Calu3 (cell line): Measurements from ENCODE around the gene ARHGAP6. TPM values are rescaled to one million over a fixed set of nuclear protein-coding genes. Genes with fewer than 3 reads are reported as not detected.
"Not testable (repeated sequence)": the region's sequence is repeated elsewhere in the genome, so short reads cannot be mapped to it uniquely, and the experiment has no call there.

Experiments used
- BruUV-seq: library from RNA; stranded (reverse); fragments of 400-500 nt; replicated peaks from 2 replicates; lab custom pipeline; 2021; lab: Mats Ljungman, UMichigan
- CTCF ChIA-PET: fragments of 300-600 bp; sonication (Branson Sonifier 250); formaldehyde crosslinking; loops from one replicate; lab custom pipeline; 2022; ENCODE audit warnings: antibody characterized with exemption; lab: Charles Lee
- DNase-seq: peaks from one replicate; pipeline ENCODE4 v3.0.0; 2022
- H3K27ac Mint-ChIP-seq: one replicate; pipeline ENCODE4 v1.8.0; 2022; ENCODE audit warnings: mixed read lengths; ENCODE audit not compliant: unreplicated experiment
- H3K27me3 Mint-ChIP-seq: one replicate; pipeline ENCODE4 v1.8.0; 2022; ENCODE audit warnings: mixed read lengths; ENCODE audit not compliant: unreplicated experiment
- H3K36me3 Mint-ChIP-seq: one replicate; pipeline ENCODE4 v1.8.0; 2022; ENCODE audit warnings: mild to moderate bottlenecking, moderate library complexity, mixed read lengths; ENCODE audit not compliant: insufficient read depth, unreplicated experiment
- H3K4me1 Mint-ChIP-seq: one replicate; pipeline ENCODE4 v1.8.0; 2022; ENCODE audit warnings: mild to moderate bottlenecking, low read depth, mixed read lengths; ENCODE audit not compliant: unreplicated experiment
- H3K4me3 Mint-ChIP-seq: one replicate; pipeline ENCODE4 v1.8.0; 2022; ENCODE audit warnings: mild to moderate bottlenecking, low read depth, moderate library complexity, mixed read lengths; ENCODE audit not compliant: unreplicated experiment
- H3K9me3 Mint-ChIP-seq: one replicate; pipeline ENCODE4 v1.8.0; 2022; ENCODE audit warnings: low read depth, mixed read lengths; ENCODE audit not compliant: unreplicated experiment
- intact Hi-C: fragments of 100-400 bp; cut with micrococcal nuclease; formaldehyde crosslinking; loops from one replicate; pipeline ENCODE4 v1.10.0; 2022; ENCODE audit not compliant: unreplicated experiment
- total RNA-seq: library from RNA; stranded (reverse); gene quantifications from 2 replicates; pipeline ENCODE4 v1.2.3, GENCODE V29; 2022
- TF ChIP-seq, protein P1 (sequence below): fragments of 200-600 bp; IDR thresholded peaks from one replicate; pipeline ENCODE4 v1.8.0; 2022; ENCODE audit warnings: antibody characterized with exemption; ENCODE audit not compliant: unreplicated experiment

The ARHGAP6 gene
- total RNA-seq, 1 experiment from 2014 or later: not detected

DNA sequence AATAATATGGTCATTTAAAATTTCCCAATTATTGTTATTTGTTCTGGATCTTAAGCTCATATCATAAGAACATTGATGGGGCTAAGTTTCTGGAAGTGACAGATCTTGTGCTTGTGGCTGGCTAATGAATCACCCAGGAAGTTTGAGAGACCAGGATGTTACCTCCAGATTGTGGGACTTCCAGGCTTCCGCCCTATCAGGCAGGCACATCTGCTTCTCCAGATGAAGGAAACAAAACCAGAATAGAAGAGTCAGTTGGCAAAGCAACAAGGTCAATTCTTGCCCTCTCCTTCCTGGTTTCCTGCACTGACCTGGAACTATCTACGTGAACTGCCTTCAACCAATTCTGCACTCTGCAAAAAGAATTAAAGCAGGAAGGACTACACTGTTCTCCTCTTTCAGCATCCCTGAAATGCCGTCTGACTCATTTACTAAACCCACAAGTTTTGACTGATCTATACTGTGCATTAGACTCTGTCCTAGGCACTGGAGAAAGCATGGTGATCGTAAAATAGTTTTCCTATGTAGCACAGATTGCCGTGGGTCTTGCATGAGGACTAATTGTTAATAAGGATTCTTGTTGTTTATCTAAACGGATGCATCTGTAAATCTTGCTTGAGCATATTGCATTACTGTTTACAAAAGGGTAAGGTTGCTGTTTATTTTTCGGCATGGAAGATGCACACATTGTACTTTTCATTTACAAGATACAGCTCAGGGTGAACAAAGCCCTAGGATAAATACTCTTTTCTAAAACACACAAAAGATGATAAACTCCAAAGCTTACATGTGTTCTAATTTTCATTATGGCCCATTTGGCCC is 297.9 kb downstream of the ARHGAP6 start:
- BruUV-seq: no TSS peak
- intact Hi-C loops: no loop called here
- H3K9me3 Mint-ChIP-seq: no peaks in the 10 kb centered on the region

DNA sequence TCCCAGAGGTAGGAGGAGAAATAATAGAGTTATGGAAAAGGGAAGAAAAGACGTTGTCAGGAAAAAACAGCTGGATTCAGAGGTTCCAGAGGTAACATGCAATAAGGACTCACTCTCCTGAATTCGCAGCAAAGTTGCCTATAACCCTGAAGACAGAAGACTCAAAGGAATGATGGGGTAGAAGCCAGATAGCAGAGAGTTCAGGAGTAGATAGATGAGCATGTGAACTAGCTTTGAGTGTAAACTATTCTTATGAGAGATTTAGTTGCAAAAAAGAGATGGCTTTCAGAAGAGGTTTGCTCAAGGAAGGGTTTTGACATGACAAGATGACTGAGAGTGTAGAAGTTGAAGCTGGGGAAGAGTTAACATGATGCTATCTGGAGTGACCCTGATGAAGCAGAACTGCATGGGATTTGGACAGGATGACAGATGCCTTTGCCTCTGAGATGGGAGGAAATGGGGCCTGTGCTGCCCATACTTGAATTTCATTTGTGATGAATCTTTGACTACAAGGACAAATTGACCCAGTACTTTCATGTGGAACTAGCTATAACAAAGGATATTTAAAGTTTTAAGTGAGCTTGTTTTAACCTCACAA is 298.6 kb downstream of the ARHGAP6 start:
- no peaks in the 10 kb centered on the region for H3K36me3 Mint-ChIP-seq
- H3K27ac Mint-ChIP-seq: no peak overlapping the region
- no peak for DNase-seq
- CTCF ChIA-PET: no interaction called here
- H3K4me1 Mint-ChIP-seq: peaks cover 10% of the 10 kb centered on the region
- H3K4me3 Mint-ChIP-seq: no peak overlapping the region
- TF ChIP-seq, protein P1, sequence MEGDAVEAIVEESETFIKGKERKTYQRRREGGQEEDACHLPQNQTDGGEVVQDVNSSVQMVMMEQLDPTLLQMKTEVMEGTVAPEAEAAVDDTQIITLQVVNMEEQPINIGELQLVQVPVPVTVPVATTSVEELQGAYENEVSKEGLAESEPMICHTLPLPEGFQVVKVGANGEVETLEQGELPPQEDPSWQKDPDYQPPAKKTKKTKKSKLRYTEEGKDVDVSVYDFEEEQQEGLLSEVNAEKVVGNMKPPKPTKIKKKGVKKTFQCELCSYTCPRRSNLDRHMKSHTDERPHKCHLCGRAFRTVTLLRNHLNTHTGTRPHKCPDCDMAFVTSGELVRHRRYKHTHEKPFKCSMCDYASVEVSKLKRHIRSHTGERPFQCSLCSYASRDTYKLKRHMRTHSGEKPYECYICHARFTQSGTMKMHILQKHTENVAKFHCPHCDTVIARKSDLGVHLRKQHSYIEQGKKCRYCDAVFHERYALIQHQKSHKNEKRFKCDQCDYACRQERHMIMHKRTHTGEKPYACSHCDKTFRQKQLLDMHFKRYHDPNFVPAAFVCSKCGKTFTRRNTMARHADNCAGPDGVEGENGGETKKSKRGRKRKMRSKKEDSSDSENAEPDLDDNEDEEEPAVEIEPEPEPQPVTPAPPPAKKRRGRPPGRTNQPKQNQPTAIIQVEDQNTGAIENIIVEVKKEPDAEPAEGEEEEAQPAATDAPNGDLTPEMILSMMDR: no peak
- no TSS peak for BruUV-seq
- intact Hi-C loops: no loop called here
- no peaks in the 10 kb centered on the region for H3K9me3 Mint-ChIP-seq
- H3K27me3 Mint-ChIP-seq: no peaks in the 10 kb centered on the region

More for the DNA sequence above, 297.9 kb downstream of the ARHGAP6 start:
- no peak for DNase-seq
- Mint-ChIP-seq H3K4me3 (no peak overlapping the region), H3K27me3 (no peaks in the 10 kb centered on the region), H3K4me1 (peaks cover 10% of the 10 kb centered on the region), H3K36me3 (no peaks in the 10 kb centered on the region), H3K27ac (no peak overlapping the region)
- TF ChIP-seq, protein P1: no peak
- CTCF ChIA-PET: no interaction called here

DNA sequence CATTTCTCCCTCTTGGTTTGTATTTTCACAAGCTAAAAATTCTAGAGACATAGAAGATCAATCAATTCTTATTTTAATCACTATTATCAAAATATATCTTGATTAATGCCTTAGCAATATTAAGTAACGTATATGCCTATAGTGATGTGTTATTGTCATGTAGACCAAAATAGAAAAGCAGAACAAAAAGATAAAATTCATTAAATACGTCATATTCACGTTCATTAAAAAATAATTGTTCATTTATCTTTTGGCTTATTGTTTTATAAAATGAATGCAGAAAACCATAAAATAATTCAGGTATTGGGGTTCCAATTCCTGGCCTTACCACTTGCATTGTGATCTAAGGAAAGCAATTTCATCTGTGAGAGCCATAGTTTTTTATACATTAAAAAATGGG is 300.3 kb downstream of the ARHGAP6 start:
- Mint-ChIP-seq H3K36me3 (no peaks in the 10 kb centered on the region), H3K27ac (no peak overlapping the region), H3K4me1 (peaks cover 10% of the 10 kb centered on the region), H3K9me3 (no peaks in the 10 kb centered on the region), H3K4me3 (no peak overlapping the region), H3K27me3 (no peaks in the 10 kb centered on the region)
- intact Hi-C loops: no loop called here
- BruUV-seq: no TSS peak
- no peak for DNase-seq
- CTCF ChIA-PET: no interaction called here
- TF ChIP-seq, protein P1: no peak

DNA sequence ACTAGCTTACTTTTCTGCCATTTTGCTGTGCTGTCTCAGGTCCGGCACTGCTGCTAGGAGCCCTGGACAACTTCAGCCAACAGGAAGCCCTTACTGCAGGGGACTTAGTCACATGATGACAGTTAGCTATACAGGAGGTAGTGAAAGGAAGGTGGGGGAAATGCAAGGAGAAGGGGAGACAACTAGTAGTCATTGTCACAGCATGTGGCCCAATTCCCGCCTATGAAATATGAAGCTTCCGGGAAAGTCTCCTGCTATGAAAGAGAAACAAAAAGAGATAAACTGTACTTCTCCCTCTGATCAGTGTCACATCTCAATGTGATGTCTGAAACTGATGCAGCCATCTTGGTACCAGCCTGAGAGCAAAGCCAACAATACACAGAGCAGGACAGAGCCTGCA is 300.9 kb downstream of the ARHGAP6 start:
- CTCF ChIA-PET: no interaction called here
- TF ChIP-seq, protein P1: no peak
- no peaks in the 10 kb centered on the region for H3K36me3 Mint-ChIP-seq
- no TSS peak for BruUV-seq
- no peak overlapping the region for H3K27ac Mint-ChIP-seq
- peaks cover 10% of the 10 kb centered on the region for H3K4me1 Mint-ChIP-seq
- H3K9me3 Mint-ChIP-seq: no peaks in the 10 kb centered on the region
- DNase-seq: no peak
- intact Hi-C loops: no loop called here
- no peaks in the 10 kb centered on the region for H3K27me3 Mint-ChIP-seq
- no peak overlapping the region for H3K4me3 Mint-ChIP-seq

DNA sequence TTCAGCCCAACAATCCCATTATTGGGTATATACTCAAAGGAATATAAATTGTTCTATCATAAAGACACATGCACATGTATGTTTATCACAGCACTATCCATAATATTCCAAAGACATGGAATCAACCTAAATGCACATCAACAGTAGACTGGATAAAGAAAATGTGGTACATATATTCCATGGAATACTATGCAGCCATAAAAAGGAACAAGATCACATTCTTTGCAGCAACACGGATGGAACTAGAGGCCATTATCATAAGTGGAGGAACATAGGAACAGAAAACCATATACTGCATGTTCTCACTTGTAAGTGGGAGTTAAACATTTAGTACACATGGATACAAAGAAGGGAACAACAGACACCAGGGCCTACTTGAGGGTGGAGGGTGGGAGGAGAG is 301.9 kb downstream of the ARHGAP6 start:
- H3K27me3 Mint-ChIP-seq, DNase-seq, H3K4me3 Mint-ChIP-seq, BruUV-seq, H3K36me3 Mint-ChIP-seq, H3K9me3 Mint-ChIP-seq, H3K27ac Mint-ChIP-seq, CTCF ChIA-PET, intact Hi-C loops: not testable (repeated sequence)
- H3K4me1 Mint-ChIP-seq: peaks cover 10% of the 10 kb centered on the region
